OCI-LY1 (cell line): ENCODE results near the gene ASPA.

Experiments
- EZH2 ChIP-seq: fragments of 200-600 bp; sonication (generic), shearing (Covaris generic); IDR thresholded peaks from 2 replicates; pipeline ENCODE4 v1.8.0; 2017; ENCODE audit warnings: borderline replicate concordance, mixed run types, mild to moderate bottlenecking, antibody characterized with exemption, low read length, moderate library complexity, mixed read lengths
- TF ChIP-seq, protein P1 (sequence below): fragments of 200-600 bp; sonication (generic), shearing (Covaris generic); IDR thresholded peaks from 2 replicates; pipeline ENCODE4 v1.5.1; 2017; ENCODE audit warnings: mild to moderate bottlenecking, antibody characterized with exemption, low read length, moderate library complexity, mixed read lengths

DNA sequence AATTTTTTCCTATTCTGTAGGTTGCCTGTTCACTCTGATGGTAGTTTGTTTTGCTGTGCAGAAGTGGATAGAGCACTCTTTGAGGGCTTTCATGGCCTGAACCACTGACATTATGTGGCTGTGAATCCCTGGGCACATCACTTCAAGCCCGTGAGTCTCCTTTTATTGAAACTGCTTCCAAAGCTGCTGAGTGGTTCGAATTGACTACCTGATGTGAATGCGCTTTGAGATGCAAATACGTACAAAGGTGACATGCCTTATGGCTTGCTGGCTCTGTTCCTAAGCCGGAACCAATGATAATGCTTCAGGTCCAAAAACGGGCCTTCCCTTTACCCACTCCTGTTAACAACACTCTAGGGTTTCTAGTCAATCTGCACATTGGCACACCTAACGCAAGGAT lies 34.3 kb downstream of the ASPA start:
- TF ChIP-seq, protein P1, sequence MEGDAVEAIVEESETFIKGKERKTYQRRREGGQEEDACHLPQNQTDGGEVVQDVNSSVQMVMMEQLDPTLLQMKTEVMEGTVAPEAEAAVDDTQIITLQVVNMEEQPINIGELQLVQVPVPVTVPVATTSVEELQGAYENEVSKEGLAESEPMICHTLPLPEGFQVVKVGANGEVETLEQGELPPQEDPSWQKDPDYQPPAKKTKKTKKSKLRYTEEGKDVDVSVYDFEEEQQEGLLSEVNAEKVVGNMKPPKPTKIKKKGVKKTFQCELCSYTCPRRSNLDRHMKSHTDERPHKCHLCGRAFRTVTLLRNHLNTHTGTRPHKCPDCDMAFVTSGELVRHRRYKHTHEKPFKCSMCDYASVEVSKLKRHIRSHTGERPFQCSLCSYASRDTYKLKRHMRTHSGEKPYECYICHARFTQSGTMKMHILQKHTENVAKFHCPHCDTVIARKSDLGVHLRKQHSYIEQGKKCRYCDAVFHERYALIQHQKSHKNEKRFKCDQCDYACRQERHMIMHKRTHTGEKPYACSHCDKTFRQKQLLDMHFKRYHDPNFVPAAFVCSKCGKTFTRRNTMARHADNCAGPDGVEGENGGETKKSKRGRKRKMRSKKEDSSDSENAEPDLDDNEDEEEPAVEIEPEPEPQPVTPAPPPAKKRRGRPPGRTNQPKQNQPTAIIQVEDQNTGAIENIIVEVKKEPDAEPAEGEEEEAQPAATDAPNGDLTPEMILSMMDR, result no peak
- no peak for TF ChIP-seq EZH2
